Measurements from ENCODE around the gene PTGES3.
A peak's percentile ranks its signal among the peaks of the same experiment; 100 is the strongest.
"Not testable (repeated sequence)": the region's sequence is repeated elsewhere in the genome, so short reads cannot be mapped to it uniquely, and the experiment has no call there.

Gene PTGES3, protein sequence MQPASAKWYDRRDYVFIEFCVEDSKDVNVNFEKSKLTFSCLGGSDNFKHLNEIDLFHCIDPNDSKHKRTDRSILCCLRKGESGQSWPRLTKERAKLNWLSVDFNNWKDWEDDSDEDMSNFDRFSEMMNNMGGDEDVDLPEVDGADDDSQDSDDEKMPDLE

DNA sequence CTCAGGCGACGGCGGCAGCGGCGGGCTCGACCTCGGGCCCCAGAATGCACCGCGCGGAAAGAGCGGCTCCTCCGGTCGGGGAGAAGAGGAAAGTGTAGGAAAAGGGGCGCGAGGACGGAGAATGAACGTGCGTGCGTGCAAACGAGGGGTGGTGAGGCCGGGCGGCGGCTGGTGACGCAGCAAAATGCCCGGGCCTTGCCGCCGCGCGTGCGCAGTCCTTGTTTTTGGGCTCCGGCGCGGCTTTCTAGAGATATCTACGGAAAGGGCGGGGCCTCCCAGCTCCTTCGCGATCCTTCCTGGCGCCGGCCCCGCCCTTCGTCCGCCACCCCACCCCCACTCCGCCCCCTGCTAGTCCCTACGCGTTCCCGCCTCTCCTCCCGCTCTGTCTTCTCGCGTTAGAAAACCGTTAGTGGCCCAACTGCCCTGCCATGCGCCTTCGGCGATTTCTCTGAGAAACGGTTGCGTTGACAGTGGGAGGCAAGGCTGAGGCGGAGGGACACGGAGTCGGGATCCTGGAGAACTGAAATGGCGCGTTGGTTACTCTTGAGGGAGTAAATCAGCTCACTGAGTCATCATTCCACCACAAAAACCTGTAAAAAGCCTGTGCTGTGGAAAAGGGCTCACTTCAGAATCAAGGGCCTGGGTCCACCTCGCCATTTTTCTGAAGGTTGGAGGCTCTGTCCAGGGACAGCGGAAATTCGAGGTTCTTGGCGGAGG is at the start of gene PTGES3:
TSS of gene PTGES3 (minus strand) at position 156 of the 717 bp plus-strand sequence. CDS start 285 bp downstream, outside the sequence.
- peak; percentile 63 to 97 (median 94) for DNase-seq

DNA sequence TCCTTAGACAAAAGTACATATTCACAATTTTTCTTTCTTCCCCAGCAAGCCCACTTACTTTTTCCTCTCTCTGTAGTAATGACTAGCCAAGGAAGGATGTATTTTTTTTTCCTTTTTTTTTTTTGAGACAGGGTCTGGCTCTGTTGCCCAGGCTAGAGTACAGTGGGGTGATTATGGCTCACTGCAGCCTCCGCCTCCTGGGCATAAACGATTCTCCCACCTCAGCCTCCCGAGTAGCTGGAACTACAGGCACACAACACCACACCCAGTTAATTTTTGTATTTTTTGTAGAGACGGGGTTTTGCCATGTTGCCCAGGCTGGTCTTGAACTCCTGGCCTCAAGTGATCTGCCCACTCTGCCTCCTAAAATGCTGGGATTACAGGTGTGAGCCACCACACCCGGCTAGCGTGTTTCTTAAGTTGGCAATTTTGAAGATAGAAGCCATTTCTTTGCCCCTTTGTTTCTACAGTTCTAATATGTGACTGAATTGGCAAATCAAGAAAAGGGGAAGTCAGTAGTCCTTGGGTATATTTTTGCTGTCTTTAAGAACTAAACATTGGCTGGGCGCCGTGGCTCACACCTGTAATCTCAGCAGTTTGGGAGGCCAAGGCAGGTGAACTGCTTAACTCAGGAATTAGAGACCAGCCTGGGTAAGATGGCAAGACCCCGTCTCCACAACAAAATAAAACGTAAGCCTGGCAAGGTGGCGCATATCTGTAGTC is 40.2 kb upstream of the PTGES3 start:
- no peak for DNase-seq

DNA sequence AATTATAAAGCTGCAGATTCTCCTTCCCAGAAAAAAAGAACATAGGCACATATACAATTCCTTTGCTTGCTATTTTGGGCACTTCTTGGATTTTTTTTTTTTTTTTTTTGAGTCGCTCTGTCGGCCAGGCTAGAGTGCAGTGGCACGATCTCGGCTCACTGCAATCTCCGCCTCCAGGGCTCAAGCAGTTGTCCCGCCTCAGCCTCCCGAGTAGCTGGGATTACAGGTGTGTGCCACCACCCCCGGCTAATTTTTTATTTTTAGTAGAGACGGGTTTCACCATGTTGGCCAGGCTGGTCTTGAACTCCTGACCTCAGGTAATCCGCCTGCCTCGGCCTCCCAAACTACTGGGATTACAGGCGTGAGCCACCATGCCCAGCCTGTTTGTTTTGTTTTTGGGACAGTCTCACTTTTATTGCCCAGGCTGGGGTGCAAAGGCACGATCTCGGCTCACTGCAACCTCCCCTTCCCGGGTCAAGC is 38.2 kb upstream of the PTGES3 start:
- DNase-seq = not testable (repeated sequence)

DNA sequence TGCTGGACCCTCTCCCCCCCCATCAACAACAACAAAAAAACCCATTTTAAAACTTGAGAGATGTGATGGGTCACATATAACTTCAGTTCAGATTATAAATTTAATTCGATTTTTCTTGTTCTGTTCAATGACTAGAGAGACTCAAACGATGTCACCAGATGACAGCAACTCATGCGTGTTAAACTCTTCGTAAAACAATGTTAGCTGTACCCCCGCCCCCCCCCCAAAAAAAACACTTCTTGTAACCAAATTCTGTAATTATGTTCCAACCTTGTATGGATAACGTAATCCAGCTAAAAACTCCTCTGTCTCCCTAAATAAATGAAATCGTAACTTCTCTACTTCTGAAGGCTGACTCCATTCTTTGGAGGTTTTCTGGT is 37.6 kb upstream of the PTGES3 start:
- no peak for DNase-seq

DNA sequence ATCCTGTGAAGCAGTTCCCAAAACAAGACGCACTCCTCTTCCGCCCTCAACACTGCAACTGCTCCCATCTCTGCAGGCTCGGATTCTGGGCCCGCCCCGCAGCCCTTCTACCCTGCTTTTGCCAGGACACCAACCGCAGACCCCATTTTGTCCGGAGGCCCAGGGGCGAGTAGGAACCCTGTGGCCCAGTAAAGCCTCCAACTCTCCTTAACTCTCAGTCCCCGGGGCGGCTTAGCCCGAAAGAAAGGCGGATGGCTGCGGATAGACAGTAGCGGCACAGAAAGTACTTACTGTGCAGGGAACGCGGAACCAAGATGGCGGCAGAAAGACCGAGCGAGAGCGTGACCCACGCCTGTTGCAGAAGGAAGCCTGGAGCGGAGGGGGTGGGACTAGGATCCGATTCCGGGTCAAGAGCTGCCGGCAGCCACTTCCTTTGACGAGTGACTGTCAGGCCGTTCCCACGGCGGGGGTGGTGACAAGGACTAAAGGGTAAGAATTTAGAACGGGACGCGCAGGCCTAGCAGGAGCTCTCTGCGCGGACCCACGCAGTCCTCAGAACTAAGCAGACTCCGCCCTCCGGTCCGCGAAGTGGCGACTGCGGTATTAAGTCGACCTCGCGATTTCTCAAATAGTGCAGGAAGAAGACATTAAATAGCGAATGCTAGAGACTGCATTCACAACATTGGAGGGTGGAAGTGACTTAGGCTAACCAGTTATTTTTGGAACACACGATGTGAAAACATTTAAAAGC is 37.1 kb upstream of the PTGES3 start, which contains the start of gene NACA:
TSS of gene NACA (minus strand) at position 328 of the 751 bp plus-strand sequence. CDS start 778 bp downstream, outside the sequence.
- peak; percentile 36 to 98 (median 96) for DNase-seq

DNA sequence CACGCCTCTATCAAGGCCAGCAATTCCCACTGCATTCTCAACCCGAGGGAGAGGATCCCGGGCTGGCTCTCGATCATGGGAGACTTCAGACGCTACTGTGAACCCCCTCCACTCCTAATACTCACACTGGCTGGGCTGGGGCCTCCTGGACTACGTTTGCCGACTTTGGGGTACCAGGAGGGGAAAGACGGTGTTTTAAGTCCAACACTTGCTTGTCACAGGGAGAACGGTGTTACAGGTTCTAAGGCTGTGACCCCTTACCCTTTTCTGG is 36.6 kb upstream of the PTGES3 start:
- DNase-seq = peak in 1 of 14 donors; percentile 70

DNA sequence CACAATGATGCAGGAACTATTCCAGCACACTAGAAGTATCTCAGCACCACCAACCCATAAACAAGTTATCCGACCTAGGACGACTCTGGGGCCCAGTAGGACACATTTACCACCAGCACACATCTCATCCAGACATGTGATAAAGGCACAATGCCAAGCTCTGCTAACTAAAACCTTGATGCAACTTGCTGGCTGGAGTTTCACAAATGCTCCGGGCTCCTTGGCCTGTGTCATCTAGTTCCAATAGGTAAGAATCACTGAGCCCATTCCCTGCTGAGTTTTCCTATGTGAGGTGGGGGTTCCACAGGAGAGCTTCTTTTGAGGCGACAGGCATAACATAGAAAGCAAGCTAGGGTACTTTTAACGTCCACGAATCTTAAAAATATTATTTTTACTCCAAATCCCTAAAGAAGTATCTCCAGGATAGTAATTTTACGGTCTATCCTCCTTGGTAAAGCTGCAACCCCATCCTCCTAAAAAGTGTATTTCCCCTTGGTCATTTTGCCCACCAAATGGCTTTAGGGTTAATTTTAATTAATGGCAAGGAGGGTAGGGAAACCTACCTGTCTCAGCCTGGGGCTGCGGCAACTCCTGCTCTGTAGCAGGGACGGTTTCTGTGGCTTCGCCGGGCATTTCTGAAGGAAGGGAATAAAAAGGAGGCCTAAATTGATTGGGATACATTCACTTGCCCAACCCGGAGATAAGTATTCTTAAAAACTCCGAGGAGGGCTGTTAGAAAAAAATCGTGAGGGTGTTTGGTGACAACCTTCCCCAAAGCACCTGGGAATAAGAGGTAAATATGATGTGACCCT is 36.0 kb upstream of the PTGES3 start:
- peak in 7 of 14 donors; percentile 5 to 45 (median 19) for DNase-seq

DNA sequence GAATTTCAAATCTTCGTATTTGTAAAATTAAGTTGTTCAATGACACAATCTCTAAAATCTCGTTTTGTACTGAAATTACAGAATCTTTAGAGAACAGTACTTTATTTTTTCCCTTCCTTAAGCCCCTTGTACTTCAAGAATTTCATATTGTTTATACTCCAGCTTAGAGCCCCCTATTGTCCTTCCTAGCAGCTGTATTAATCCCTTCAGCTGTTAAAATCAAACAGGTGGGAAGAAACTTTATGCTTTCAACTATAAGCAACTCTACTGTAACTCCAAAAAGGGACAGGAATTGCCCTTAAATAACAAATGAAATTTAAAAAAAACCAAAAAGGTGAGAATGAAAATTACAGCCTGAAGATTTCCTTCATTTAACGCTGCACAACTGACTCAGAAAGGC is 35.3 kb upstream of the PTGES3 start:
- no peak for DNase-seq

DNA sequence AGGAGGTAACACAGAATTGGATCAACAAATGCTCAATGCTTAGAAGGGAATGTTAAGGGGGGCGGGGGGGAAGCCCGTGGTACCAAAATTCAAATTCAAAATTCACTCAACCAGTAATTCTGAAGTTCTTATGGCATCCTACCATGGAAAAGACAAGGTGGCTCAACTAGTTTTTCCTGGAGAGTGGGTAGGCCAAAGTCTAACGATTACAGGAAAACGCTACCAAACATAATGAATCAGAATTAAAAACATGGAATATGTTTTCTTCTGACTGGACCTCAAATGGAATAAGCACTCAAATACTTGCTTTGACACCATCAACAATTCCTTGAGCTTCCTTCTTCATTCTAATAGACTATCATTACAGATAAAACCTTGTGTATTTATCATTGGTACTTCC is 34.7 kb upstream of the PTGES3 start:
- no peak for DNase-seq

DNA sequence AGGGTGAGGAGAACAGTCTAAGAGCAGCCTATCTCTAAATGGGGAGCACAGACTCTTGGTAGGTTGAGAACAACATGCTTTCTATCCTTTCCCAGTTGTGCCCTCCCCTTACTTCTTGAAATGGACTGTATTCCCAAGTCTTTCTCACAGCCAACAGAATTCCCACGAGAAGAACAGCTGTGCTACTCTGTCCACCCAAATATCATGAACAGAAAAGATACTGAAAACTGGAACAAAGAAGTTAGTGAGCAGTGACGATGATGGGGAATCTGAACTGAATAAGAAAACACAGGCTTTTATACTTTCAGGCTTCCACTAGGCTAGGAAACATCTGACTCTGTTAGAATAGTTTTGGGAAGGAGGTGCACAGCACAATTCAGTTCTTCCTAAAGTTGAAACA is 33.6 kb upstream of the PTGES3 start:
- DNase-seq = no peak

DNA sequence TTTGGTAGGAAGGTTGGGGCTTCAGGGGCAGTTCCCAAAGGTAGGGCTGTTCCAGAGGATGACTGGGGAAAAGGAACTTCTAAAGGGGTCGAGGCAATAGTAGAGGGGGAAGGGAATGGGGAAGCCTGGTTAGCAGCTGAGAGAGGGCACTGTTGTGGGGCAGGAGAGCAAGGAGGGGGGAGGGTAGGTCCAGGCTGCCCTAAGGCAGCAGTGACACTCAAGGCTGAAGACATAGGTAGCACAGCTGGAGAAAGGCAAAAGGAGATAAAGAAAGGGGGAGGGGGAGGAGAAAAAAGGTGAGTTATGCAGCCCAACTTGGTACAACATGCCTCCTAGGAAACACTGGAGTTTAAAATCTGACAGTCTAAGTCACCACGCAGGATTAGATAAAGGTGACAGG is 33.1 kb upstream of the PTGES3 start:
- no peak for DNase-seq

DNA sequence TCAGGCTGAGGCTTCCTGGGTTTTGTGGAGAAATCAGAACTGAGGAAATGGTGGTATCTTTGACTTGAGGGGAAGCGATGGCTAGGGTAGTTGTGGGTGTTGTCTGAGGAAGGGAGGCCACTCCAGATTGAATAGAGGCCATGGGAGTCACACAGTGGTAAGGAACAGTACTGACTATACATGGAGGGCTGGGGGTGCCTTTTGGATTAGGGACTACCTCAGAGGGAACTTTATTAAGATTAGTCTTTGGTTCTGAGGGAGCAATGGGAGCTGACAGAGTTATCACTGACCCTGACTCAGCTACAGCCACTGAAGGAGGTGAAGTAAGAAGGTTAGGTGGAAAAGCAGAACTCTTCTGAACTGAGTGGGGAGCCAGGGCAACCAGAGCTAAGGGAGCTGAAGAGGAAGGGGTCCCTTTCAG is 32.7 kb upstream of the PTGES3 start:
- DNase-seq = no peak

DNA sequence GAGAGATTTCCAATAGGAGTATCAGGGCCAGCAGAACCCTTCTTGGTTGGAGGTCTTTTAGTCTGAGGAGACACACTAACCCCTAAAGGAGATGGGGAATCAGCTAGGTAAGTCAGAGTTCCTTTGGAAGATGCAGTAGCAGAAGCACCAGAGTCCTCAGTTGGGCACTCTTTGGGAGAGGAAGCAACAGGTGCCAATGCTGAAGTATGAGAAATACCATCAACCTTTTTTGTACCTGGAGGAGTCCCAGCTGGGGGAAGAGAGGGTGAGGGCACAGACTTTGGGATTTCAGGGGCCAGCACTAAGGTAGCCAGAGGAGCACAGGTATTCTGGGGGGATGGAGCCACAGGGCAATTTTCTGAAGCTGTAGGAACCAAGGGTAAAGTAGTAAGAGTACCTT is 31.0 kb upstream of the PTGES3 start:
- no peak for DNase-seq

DNA sequence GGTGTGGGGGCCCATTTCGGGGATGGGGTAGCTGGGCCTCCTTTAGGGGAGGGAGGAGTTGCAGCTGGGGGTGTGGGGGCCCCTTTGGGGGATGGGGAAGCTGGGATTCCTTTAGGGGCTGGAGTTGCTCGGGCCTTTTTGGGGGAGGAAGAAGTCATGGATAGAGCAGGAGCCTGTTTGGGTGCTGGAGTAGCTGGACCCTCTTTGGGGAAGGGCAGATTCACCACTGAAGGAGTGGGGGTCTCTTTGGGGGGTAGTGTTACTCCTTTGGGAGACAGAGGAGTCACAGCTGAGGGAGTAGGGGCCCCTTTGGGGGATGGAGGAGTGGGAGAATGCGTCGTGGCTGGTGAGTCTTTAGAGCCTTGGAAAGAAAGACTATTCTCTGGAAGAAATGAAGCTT is 30.6 kb upstream of the PTGES3 start:
- DNase-seq = no peak

DNA sequence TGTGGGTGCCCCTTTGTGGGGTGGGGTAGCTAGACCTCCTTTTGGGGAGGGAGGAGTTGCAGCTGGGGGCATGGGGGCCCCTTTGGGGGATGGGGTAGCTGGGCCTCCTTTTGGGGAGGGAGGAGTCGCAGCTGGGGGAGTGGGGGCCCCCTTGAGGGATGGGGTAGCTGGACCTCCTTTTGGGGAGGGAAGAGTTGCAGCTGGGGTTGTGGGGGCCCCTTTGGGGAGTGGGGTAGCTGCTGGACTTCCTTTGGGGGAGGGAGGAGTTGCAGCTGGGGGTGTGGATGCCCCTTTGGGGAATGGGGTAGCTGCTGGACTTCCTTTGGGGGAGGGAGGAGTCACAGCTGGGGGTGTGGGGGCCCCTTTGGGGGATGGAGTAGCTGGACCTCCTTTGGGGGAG is 30.1 kb upstream of the PTGES3 start:
- no peak for DNase-seq

DNA sequence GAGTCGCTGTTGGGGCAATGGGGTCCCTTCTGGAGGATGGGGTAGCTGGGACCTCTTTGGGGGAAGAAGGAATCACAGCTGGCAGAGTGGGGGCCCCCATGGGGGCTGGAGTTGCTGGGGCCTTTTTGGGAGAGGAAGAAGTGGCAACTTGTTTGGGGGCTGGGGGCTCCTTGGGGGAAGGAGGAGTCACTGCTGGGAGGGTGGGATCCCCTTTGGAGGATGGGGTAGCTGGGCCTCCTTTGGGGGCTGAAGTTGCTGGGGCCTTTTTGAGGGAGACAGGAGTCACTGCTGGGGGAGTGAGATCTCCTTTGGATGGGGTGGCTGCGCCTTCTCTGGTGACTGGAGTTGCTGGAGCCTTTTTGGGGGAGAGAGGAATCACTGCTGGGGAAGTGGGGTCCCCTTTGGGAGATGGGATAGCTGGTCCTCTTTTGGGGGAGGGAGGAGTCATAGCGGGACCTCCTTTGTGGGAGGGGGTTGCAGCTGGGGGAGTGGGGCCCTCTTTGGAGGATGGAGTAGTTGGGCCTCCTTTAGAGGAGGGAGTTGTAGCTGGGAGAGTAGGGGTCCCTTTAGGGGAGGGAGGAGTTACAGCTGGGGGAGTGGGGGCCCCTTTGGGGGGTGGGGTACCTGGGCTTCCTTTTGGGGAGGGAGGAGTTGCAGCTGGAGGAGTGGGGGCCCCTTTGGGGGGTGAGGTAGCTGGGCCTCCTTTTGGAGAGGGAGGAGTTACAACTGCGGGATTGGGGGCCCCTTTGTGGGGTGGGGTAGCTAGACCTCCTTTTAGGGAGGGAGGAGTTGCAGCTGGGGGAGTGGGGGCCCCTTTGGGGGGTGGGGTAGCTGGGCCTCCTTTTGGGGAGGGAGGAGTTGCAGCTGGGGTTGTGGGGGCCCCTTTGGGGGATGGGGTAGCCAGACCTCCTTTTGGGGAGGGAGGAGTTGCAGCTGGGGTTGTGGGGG is 29.1 kb upstream of the PTGES3 start:
- no peak for DNase-seq

DNA sequence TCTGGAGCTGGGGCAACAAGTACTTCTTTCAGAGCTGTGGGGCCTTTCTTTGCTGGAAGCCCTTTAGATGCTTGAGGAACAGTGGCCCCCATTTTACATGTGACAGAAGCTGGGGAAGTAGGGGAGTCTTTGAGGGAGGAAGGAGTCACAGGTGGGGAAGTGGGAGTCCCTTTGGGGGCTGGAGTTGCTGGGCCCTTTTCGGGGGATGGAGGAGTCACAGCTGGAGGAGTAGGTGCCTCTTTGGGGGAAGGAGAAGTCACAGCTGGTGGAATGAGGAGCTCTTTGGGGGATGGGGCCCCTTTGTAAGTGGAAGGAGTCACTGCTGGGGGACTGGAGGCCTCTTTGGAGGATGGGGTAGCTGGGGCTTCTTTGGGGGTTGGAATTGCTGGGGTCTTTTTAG is 28.4 kb upstream of the PTGES3 start:
- DNase-seq = no peak

DNA sequence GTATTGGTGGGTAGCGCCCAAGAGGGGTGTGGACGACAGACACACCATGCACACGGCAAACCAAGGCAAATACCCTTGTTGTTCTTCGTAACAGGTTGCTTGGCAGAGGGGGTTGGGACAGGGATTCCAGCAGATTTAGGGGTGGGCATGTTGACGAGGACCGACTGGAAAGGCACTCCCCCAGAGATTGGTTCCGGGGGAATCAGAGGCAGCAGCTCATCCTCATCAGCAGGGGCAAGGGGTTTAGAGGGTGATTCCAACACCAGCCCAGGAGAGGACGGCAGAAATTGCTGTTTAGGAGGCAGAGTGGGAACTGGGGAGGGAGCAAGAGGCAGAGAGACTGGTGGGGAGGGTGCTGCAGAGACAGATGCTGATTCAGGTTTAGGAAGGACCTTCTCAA is 27.7 kb upstream of the PTGES3 start:
- DNase-seq = no peak

DNA sequence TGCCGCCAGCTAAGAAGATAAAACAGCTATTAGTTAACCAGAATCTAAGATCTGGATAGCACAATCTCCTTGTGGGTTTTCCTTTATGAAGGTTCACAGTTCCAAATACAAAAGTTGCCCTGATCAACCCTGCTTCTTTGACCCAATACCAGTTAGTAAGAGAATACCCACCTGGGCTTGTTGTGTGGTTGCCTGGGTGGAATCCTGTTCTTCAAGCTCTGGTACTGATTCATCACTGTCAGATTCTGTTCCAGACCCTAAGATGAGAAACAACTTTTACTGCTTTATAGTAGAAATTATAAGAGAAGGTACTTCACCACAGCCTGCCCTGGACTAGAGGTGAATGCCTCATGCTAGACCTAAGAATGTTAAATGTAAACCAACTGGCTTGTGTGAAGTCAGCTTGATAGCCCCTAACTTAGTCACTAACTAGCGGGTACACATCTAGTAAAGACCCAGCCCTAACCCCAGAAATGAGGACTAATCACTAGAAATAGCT is 26.4 kb upstream of the PTGES3 start:
- DNase-seq = no peak

DNA sequence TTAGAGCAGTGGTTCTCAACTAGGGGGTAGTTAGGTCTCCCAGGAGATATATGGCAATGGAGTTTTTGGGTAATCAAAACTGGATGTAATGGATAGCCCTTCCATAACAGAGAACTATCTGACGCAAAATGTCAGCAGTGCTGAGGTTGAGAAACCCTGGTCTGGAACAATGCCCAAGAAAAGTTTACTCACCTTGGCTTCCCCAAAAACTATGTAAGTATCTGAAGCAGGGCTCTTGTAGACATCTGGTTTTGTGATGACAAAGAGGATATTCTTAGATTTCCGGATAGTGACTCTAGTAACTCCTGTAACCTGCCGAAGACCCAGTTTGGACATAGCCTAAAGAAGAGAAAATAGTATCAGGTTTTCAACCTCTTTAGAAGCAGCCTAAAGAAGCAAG is 25.3 kb upstream of the PTGES3 start:
- no peak for DNase-seq
